PC-3 (cell line): ENCODE measurements around the gene ZNF793.

Experiments
- CTCF ChIP-seq: fragments of 300-600 bp; sonication (generic); conservative IDR thresholded peaks from 2 replicates; pipeline ENCODE4 v1.5.1; 2017; ENCODE audit warnings: antibody characterized with exemption, low read depth, mild to moderate bottlenecking, low read length
- EZH2 ChIP-seq: fragments of 300-600 bp; sonication (generic); IDR thresholded peaks from one replicate; pipeline ENCODE4 v1.6.1; 2017; ENCODE audit warnings: antibody characterized with exemption, mild to moderate bottlenecking, low read length; ENCODE audit not compliant: unreplicated experiment
- EZH2phosphoT487 ChIP-seq: fragments of 300-600 bp; sonication (generic); IDR thresholded peaks from 2 replicates; pipeline ENCODE4 v1.6.1; 2018; ENCODE audit warnings: mild to moderate bottlenecking, antibody characterized with exemption, low read length, borderline replicate concordance

GRCh38 chr19:37563518-37563917 lies 56.8 kb downstream of the ZNF793 start:
- no peak for TF ChIP-seq CTCF
- TF ChIP-seq EZH2 = no peak
- TF ChIP-seq EZH2phosphoT487 = no peak
